NCI-H1092 treated with DMSO at 0.1 percent for 48 hours (cell line): ENCODE measurements around the gene NELL1.

Experiments used
- DNase-seq: peaks from one replicate; lab custom pipeline; 2025; lab: John Stamatoyannopoulos, UW

NELL1 gene

GRCh38 chr11:21564833-21565682, 895.7 kb downstream of the NELL1 start:
- DNase-seq, result no peak

- no peak for DNase-seq
Measured at GRCh38 chr11:21566521-21567117, 897.2 kb downstream of the NELL1 start.

DNA sequence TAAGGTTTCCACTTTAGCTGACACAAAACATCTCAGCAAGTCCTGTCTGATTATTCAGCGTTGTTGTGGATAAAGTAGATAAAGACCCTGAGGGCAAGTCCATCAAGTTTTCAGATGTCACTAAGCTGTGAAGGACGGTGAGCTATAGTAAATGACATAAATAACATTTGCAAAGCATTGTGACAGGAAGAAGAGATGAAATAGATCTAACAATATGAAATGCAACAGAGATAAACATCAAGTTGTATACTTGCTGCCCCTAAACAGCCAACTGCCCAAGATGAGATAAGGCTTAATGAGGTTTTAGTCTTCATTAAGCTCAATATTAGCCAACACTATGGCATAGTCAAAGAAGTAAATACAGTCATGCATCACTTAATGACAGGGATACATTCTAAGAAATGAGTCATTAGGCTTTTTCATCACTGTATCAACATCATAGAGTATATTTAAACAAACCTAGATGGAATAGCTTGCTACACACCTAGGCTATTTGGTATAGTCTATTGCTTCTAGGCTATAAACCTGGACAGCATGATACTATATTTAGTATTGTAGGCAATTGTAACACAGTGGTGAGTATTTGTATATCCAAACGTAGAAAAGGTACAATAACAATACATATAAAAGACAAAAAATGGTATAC, 898.4 kb downstream of the NELL1 start:
- no peak for DNase-seq

DNA sequence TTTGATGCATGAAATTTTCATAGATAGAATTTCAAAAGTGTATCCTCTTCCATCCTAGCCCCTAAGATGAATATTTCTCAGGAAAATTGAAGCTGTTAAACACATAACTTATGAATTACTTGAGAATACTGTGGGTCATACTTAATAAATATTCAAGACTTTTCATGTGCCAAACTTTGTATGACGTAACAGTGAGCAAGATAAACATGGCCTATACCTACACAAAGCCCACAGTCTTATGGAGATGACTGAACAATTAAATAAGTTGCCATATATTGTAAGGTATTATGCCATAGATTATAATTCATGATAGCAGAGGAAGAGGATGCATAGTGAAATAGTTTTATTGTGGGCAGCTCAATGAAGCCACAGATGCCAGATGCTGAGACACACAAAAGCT, 902.8 kb downstream of the NELL1 start:
- DNase-seq, result no peak

GRCh38 chr11:21582791-21583190, 913.4 kb downstream of the NELL1 start:
- no peak for DNase-seq

- no peak for DNase-seq
Measured at GRCh38 chr11:21588754-21589153, 919.4 kb downstream of the NELL1 start.

DNA sequence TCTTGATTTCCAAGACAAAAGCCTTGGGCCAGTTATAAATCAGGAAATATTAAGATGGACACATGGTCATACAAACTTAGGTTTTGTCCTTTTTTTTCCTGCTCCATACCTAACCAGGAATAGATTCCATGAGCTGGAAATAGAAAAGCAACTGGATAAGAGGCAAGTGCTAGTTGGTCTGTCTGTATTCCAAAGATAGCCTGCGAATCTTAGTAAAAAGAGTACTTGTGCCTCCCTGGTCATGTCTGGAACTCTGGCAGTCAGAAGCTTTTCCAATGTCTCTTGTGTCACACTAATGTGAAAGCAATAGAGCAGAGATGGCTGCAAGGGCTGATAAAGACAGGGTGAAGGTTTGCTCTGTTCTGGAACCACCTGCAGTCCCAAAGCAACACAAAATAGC, 933.3 kb downstream of the NELL1 start:
- DNase-seq, result no peak

DNA sequence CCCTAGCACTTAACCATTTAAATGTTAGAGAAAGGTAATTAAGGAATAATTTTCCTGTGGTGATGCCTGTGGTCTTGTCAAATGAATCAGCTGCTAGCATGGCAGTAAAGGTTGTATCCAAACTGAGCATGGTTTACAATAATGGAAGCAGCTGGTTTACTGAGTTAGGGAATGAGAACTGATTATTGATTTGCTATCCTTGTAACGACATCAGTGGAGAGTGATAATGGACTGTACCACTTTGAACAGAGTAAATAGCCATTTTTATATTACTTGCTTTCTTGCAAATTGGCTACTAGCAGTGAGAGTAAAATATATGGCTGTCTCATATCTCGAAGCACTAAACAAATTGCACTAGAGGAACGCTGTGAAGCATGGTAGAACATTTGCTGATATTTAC, 934.5 kb downstream of the NELL1 start:
- DNase-seq, result no peak

DNA sequence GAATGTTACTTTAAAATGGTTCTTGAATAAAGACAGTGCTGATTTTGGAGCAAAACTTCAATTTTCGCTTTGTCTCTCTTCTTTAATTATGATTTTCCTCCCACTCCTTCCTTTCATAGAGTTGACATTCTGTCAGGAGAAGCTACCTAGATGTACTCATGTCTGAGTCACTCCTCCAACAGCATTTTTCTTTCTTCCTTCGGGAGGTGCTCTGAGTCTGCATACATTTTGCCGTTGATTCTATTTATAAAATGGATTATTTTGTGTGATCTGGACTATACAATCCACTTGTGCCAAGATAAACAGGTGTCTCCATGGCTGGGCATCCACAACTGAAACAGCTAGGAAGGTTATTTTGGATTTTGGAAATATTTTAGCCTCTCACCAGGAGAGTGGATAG, 935.2 kb downstream of the NELL1 start:
- DNase-seq, result no peak

DNA sequence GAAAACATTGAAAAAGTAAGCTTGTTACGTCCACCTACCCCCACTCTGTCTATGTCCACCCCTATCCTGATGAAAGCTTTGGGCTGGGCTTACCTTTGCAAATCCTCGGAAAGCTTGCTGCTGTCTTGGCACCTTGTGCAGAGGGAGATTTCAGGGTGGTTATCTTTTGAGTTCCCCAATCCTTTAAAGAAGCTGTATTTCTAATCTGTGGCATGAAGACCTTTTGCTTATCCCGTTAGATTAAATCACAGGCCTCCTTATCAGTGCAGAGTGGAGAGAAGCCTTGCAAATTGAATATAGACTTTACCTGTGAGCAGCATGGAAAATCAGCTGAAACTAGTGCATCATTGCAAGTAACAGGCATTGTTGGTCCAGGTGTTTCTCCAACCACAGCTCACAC, 942.9 kb downstream of the NELL1 start:
- DNase-seq, result no peak

DNA sequence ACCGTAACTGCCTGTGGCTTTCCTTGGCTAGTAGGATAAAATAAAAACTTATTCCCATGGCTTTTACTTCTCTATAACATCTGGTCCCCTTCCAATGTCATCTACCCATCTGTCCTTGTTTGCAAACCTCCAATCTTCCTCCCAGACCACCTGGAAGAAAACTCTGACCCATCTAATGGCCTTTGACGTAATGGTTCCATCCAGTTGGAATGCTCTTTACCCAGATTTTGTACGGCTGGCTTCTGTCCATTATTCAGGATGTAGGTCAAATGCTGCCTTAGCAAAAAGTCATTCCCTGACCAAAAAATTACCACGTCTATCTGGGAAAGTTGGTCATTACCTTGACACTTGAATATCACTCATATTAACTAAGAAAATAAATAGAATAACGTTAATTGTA, 945.6 kb downstream of the NELL1 start:
- no peak for DNase-seq

DNA sequence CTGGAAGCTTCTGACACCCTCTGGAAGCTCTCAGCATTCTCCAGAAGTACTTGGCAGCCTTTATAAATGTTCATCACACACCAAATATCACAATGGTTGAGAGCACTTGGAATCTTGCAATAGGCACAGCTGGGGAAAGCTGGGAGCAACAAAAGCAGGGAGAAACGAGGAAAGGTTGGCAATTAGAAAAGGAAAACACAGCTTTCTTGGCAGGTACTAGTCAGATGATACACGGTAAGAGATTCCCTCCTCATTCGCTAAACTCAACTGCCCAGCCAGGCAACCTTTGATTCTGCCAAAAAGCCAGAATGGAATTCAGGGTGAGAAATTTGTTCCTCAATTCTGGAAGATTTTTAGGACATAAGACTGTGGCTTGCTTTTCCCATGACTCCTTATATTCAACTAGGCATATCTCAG, 946.6 kb downstream of the NELL1 start:
- peak; percentile 9 for DNase-seq

DNA sequence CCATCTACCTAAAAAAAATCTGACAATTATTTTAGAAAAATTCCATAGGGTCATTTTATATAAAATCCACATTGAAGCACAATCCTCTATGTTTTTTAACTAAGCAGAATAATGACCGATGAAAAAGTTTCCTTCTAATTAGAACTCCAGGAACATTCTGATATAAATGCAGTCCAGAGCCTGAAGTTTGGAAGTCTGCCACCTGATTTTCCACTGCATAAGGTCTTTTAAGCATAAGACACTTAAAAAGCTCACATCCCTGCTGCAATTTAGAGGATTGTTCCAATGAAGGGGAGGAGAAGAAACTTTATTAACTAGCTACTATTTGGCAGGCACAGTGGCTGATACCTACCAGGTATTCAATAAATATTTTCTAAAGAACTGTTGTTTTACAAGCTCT, 953.2 kb downstream of the NELL1 start:
- no peak for DNase-seq

DNA sequence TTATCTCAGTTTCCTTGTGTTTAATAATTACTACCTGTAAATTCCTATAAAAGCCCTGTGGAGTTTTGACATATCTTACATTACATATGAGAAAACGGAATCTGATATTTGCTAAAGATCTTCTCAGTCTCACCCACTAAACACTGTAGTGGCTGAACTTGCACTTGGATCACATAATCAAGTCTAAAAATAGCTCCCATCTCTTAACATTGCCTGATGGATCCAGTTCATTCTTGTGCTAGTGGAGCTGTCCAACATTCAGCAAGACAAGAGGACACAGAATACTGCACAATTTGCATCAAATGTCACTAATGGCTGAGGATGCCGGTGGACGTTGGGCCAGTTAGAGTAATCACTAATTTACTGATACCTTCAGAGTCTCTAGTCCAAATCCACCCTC, 953.6 kb downstream of the NELL1 start:
- DNase-seq, result no peak
